ENCODE measurements around the gene FRMD5.
A peak's percentile ranks its signal among the peaks of the same experiment; 100 is the strongest.
"Not testable (repeated sequence)": the region's sequence is repeated elsewhere in the genome, so short reads cannot be mapped to it uniquely, and the experiment has no call there.

Gene FRMD5

DNA sequence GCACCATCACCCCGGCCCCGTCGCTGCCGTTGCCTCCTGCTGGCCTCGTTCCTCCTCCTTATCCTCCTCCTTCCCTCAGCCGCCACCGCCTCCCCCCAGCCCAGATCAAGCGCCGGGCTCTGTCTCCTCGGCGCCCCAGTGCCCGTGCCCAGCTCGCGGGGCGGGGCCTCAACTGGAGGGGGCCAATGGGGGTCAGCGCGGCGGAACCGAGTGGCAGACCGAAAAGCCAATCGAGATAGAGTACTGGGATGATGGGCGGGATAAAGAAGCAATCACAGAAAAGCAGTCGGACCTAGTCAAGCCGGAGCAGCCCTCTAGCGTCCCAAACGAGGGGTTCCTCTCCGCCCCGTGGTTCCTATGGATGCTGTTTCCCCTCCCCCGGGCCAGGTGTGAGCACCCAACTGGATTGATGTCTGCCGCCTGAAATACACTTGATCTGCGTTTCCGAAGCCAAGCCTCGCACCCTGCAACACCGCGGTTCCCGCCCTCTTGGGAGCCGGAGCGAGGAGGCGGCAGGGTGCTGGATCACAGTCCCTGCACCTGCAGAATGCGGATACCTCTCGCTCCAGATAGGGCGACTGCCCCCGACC lies at the start of gene FRMD5:
Gene FRMD5, minus strand, starts transcription at position 121 of the 590 bp plus-strand sequence.
- DNase-seq, result peak; percentile 89

GRCh38 chr15:44243829-44244228 lies 48.8 kb upstream of the FRMD5 start:
- DNase-seq, result no peak

- DNase-seq, result no peak
These were observed 48.1 kb upstream of the FRMD5 start for GRCh38 chr15:44243141-44243540.

- no peak for DNase-seq
These were observed 36.8 kb upstream of the FRMD5 start for GRCh38 chr15:44231842-44232241.

GRCh38 chr15:44229301-44229700 lies 34.2 kb upstream of the FRMD5 start:
- not testable (repeated sequence) for DNase-seq

DNA sequence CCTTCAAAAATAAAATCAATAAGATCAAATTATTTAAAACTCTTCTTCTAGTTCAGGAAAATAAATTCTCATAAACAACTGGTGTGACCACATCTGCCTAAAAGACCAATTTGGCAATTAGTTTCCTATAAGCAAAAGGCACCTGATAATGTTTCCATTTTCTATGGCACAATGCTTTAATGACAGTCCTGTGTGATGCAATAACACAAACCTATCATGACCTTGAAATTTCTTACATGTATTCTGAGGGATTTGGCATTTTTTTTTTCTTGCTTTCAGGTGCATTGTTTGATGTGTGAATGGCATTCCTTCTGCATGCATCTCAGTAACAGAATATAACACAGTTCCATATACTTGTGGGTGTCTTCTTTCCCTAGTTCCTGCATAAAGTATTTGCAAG lies 32.5 kb upstream of the FRMD5 start:
- DNase-seq, result no peak

GRCh38 chr15:44227001-44227400 lies 31.9 kb upstream of the FRMD5 start:
- not testable (repeated sequence) for DNase-seq

GRCh38 chr15:44222478-44222877 lies 27.4 kb upstream of the FRMD5 start:
- no peak for DNase-seq

DNA sequence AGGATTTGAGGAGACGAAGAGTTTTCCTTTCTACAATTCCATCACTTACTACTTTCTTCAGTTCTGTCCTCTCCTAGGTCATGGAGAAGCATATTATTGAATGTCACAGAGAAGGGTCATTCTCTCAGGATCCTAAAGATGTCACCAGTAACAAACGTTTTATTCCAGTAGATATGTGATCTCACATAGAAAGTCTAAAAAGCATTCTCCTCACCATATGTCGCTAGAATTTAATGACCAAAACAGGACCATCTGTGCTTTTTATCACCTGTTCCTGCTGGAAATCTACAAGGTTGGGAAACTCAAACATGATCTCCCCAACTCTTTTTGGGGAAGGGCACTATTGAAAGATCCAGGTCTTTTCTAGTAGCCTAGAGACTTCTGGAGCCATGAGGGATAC lies 24.0 kb upstream of the FRMD5 start:
- no peak for DNase-seq

GRCh38 chr15:44216958-44217357 lies 21.9 kb upstream of the FRMD5 start:
- DNase-seq, result no peak

- no peak for DNase-seq
These were observed 20.5 kb upstream of the FRMD5 start for GRCh38 chr15:44215594-44215993.

GRCh38 chr15:44208956-44209355 lies 13.9 kb upstream of the FRMD5 start:
- DNase-seq, result no peak

DNA sequence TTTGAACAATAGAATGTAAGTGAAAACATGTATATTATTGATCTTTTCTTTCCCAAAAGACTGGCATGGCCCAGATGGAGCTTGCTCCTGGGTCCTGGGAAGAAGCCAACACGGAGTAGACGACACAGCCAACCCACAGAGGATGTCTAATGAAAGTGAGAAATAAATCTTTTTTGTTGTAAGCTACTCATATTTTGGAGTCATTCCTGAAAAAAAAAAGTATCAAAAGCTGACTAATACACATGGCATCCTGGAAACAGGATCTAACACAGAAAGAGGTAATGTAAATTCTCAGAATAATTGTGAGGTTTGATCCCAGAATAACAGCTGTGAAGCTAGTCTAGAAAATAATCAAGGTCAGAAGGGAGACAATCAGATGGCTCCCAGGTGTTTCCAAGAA lies 12.6 kb upstream of the FRMD5 start:
- DNase-seq, result no peak

DNA sequence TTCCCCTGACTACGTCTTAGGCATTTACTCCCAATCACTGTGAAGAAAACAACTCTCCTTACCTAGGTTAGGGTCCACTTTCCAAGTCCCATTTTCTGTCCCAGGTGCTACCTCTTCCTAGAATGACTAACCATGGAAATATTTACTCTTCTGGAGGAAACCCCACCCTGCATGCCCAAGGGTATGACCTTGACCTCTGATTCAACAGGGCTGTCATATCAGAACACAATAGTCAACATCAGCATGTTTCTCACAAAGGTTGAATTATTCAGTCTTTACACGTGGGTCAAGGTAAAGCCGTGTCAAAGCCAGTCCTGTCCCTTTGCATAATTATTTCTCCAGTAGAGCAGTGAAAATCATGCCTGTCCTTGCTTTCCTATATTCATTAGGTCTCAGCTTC lies 4.3 kb upstream of the FRMD5 start:
- no peak for DNase-seq

DNA sequence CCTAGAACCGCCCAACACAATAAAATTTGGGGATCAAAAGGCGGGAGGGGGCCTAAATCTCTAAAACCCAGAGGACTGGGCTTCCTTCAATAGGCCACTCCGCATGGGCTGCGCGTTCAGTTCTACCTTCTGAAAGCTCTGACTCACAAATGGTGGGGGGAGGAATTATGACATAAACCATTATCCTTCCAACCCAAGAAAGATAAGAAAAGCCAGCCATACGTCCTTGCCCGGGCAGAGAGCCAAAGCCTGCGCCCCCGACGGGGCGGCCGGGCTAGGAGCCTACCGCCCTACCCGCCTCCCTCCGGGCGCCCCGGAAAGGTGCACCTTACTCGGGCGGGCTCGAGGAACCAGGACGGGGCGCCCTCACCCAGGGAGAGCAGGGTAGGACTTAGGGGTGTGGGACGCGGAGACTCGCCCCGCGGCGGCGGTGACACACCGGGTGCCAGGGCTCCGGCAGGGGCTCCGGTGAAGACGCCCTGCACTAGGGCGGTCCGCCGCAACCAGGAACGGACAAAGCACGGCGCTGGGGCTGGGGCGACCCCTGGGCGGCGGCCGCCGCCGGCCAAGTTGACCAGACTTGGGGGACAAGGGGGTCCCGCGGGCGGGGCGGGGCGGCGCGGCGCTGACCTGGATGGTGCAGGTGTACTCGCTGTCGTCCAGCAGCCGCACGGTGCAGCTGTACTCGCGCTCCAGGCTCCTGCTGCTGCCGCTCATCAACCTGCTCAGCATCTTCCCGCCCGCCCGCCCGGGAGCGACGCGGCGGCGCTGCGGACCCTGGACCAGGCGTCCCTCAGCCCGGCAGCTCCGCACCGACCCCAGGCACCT lies 534 bp downstream of the FRMD5 start:
- DNase-seq, result no peak

DNA sequence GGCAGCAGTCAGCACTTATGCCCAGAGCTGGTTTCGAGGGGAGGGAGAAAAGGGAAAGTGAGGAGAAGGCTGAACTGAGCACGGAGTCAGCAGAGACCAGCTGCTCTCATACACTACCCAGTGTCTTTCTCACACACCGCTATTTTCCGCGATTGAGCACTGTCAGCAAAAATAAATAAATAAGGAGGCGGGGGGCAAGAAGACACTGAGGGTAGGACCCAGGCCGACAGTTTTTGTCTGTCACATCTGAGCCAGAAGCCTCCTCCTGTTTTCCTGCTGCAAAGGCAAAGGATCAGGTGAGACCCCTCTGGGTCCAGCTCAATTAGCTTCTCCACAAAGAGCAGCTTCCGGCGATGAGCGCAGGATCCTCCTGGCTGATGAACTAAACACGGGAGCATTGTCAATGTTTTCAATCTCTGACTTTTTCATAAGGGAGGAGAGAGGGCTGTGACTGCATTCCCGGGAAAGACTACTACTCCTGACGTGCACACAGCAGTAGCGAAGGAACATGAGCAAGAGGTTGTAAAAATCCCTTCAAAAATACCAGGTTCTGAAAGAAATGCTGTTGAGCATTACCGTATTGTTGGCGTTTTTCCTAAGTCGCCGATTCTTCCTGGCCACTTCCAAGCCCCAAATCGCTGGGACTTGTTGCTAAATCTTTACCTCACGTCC lies 1.3 kb downstream of the FRMD5 start:
- no peak for DNase-seq

DNA sequence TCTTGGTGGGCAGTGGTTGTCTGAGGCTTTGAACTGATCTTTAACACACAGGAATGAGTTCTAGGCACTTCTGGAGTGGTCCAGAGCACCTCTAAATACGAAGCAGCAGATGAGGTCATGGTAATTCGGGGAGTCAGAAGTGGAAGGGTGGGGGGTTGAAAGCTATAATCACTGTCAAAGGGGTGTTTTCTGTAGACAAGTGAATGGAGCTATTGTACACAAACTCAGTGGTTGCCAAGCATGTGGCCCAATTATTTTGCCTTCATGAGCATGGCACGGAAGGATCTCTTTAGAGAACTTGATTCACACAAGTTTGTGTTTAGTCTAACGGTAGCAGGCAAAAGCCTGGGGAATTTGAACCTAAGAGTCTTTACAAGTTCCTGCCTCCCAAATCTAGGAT lies 6.3 kb downstream of the FRMD5 start:
- DNase-seq, result no peak

- DNase-seq, result no peak
These were observed 8.4 kb downstream of the FRMD5 start for GRCh38 chr15:44186705-44187104.

- no peak for DNase-seq
These were observed 11.7 kb downstream of the FRMD5 start for GRCh38 chr15:44183363-44183762.

DNA sequence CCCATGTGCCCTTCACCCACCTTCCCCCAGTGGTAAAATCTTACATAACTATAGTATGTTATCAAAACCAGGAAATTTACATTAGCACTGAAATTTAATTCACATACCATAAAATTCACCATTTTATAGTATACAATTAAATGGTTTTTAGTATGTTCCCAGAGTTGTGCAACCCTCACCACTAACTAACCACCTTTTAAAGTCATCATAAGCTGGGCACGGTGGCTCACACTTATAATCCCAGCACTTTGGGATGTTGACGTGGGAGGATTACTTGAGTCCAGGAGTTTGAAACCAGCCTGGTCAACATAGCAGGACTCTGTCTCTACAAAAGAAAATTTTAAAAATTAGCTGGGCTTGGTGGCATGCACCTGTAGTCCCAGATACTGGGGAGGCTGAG lies 13.7 kb downstream of the FRMD5 start:
- DNase-seq, result no peak

GRCh38 chr15:44177139-44177538 lies 17.9 kb downstream of the FRMD5 start:
- DNase-seq, result no peak

DNA sequence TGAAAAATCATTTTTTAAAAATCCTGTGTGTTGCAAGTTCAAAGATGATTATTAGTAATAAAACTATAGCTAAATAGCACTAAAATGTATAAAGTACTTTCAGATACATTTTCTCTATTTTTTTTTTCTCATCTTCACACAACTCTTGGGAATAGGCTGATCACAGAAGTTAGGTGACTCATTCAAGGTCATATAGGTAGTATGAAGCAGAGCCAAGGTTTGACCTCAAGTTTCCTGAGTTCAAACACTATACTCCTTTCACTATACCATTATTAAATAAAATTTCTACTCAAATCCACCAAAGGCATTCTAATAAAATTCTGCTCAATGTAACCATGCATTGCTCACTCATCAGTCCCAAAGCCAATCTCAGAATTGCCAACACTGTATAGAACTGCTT lies 21.3 kb downstream of the FRMD5 start:
- no peak for DNase-seq

GRCh38 chr15:44163370-44163769 lies 31.7 kb downstream of the FRMD5 start:
- DNase-seq, result no peak

- no peak for DNase-seq
These were observed 34.3 kb downstream of the FRMD5 start for GRCh38 chr15:44160796-44161195.

All from NCI-H187 treated with DMSO at 0.1 percent for 48 hours (cell line).